HG03354 (cell line): ENCODE measurements around the gene KCNH6.

Source experiments
- ATAC-seq: cut with Tn5 transposase; IDR thresholded peaks from one replicate; pipeline ENCODE4 v1.9.1; 2021; ENCODE audit warnings: mild to moderate bottlenecking; ENCODE audit not compliant: unreplicated experiment, poor library complexity, severe bottlenecking

Gene KCNH6

DNA sequence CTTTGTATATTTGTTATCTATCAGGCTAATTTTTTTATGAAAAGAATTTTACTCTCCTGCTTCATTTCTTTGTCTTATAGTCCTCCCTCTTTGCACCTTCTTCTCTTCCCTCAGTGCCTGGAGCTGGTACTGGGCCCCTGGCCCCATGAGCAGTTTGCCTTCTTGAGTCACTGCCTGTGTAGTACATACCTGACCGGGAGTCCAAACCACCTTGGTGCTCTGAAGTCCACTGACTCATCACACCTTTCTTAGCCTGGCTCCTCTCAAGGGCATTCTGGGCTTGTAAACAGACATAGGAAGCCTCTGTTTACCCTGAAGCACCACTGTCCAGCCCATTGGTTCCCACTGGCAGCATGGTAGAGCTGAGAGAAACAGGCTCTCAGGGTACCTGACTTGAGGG is 66.5 kb downstream of the KCNH6 start:
- no peak for ATAC-seq

DNA sequence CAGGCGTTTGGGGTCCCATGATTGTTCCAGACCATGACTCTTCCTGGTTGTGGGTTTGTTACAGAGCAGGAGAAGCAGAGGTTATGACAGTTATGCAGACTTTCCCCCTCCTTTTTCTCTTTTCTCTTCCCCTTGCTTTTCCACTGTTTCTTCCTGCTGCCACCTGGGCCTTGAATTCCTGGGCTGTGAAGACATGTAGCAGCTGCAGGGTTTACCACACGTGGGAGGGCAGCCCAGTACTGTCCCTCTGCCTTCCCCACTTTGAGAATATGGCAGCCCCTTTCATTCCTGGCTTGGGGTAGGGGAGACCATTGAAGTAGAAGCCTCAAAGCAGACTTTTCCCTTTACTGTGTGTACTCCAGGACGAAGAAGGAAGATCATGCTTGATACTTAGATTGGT is 69.6 kb downstream of the KCNH6 start:
- ATAC-seq: no peak

- ATAC-seq: no peak
These were observed 72.0 kb downstream of the KCNH6 start for GRCh38 chr17:63595132-63595531.
